ENCODE measurements around the gene HLA-DQB1.

The HLA-DQB1 gene

DNA sequence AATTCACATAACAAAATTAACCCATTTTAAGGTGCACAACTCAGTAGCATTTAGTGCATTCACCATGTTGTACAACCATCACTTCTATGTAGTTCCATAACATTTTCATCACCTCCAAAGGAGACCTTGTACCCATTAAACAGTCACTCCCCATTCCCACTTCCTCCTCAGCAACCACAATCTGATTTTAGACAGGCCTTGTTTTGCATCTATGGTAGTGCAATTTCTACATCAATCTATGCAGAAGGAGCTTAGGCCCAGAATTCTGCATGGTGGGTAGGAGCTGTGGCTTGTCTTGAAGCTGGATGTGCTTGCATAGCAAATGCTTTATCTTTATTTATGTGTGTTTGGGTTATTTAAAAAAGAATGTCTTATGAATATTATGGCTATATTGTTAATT is 42.8 kb downstream of the HLA-DQB1 start:
- no peak for DNase-seq

DNA sequence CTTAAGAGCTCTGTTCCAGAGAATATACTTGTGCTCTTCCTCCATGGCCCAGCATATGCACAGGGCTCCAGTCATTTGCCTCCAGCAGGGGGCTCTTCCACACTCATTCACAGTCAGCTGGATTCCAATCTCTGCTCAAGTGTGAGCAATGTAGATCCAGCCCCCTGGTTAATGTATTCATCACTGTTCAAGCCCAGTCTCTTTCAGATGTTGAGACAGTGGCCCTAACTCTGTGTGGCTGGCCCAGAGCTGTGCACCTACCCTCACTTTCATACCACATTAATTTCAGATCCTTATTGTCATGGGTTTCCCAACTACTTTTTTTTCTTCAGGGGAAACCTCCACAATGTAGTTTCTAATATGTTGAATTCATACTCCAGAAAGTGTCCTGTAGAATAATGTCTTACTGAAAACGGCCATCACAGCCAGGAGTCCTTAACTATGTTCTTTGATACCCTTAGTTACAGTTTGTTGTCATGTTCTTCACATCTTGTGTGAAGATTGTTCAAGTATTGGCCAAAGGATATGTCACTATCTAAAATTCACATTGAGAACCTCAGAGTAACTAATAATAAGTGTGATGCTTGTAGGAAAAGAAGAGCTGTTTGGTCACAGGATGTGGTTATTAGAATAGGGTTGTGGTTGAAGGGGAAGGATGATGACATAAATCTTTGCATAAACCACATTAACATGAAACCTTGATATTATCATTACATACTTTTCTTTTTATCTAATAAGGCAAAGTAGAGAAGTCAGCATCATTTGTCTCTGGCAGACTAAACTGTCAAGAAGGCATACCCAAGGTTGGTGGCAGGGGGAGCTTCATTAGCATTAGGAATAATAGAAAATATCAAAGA is 43.7 kb downstream of the HLA-DQB1 start:
- DNase-seq, result peak; percentile 1

DNA sequence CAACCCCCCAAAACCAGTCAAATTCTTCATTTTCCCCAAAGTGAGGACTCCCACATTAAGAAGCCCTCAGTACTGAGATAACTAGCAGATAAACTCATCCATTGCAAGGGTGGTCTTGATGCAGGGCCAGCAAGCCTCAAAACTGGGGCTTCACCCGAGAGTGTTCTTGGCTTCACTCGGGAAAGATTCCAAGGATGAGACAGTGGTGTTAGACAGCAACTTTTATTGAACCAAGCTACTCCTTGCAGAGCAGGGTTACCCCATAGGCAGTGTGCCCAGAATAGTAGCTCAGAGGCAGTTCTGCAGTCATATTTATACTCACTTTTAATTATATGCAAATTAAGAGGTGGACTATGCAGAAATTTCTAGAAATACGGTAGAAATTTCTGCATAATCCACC is 45.1 kb downstream of the HLA-DQB1 start:
- DNase-seq, result no peak

DNA sequence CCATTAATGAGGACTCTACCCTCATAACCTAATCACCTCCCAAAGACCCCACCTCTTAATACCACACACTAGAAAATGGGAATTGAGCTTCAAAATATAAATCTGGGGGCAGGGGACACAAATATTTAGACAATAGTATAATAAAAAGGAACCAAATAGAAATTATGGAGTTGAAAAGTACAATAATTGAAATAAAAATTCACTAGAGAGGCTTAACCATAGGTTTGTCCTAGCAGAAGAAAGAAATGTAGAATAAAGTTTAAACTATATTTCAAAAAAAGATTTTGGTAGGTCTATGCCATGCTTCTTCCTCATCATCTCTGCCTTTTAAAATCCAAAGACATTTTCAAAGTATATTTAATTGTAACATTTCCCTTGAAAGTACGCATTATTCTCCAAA is 48.7 kb downstream of the HLA-DQB1 start:
- no peak for DNase-seq

DNA sequence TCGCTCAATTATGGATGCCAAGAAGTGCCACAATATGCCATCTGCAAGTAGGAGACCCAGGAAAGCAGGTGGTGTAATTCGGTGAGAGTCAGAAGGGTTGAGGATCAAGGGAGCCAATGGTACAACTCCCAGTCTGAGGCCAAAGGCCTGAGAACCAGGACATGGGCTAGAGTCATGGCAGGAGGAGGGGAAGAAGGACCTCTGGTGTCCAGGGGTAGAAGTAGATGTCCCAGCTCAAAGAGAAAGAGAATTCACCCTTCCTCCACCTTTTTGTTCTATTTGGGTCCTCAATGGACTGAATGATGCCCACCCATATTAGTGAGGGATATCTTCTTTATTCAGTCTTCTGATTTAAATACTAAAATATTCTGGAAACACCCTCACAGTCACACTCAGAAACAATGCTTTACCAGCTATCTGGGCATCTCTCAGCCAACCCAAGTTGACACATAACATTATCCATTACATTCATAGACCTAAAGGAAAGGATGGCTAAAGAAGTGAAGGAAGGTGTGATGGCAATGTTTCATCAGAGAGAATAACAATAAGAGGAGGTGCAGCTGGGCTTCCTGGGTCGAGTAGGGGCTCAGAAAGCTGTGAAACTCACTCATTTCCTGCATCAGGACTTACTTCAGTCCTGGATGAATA is 50.4 kb downstream of the HLA-DQB1 start:
- DNase-seq, result no peak

DNA sequence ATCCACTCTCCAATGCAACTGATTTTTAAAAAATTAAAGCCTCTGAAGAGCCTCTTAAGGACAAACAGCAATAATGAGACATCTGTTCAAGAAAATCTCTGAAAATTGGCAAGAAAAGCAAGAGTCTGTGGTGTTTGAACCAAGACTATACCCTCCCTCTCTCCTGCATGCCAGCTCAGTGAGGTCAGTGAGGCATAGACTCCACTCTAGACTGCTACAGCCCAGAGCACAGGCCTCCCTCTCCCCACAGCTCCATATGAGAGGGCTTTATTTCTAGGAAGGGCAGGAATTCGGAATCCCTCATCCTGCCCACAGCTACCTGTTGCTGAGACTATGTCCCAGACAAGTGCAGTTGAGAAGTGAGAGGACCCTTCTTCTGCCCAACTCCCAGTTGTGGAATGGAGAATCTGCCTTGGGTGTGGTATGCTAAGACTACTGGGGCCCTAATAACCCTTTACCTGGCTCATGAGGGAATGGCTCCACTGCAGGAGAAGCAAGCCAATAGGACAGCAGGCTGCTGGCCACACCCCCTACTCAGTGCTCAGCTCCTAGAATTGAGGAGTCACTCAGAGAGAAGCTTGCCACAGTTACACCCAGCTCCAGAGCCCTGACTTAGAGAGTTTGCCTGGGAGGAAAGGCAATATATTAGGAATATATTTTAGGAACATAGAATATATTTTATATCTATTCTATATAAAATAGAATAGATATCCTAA is 51.9 kb downstream of the HLA-DQB1 start:
- no peak for DNase-seq

DNA sequence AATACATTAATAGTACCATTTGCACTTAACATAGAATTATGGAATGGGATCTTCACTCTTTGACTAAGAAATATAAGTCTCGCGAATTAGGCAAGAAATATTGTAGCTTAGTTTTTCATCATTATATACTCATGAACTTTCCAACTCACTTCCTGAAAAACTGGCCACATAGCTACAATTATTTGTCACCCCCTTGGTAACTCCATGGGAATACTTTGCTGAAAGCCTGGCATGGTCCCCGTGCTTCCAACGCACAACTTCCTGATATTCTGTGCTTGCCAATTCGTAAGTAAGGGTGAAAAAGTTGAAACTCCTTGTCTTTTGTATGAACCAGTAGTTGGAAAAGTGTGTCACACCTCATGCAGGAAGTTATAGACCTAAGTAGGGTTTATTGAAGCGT is 53.0 kb downstream of the HLA-DQB1 start:
- no peak for DNase-seq

DNA sequence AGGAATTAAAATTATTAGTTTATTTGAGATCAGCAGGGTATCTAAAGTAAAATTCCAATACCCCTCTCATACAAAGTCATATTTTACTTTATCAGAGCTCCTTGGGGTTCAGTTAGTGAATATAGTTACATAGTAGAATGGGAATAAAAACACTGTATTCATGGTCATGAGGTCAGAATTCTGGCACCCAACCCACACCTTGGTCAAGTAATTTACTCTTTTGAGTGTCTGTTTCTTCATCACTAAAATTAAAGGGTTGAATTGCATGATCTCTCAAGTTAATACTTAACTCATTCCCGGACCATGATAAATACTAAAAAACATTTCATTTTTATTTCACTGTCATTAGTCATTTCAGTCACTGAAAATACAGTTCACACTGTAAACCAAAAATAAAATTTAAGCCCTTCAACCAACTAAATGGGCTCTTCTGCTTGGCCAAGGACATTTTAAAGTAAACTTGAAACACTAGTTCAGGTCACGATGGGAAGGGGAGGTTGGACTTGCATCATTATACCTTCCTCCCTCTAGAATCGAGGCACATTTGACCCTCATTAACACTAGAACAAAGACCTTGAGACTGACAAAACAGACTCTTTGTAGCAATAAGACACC is 55.7 kb downstream of the HLA-DQB1 start:
- DNase-seq, result no peak

DNA sequence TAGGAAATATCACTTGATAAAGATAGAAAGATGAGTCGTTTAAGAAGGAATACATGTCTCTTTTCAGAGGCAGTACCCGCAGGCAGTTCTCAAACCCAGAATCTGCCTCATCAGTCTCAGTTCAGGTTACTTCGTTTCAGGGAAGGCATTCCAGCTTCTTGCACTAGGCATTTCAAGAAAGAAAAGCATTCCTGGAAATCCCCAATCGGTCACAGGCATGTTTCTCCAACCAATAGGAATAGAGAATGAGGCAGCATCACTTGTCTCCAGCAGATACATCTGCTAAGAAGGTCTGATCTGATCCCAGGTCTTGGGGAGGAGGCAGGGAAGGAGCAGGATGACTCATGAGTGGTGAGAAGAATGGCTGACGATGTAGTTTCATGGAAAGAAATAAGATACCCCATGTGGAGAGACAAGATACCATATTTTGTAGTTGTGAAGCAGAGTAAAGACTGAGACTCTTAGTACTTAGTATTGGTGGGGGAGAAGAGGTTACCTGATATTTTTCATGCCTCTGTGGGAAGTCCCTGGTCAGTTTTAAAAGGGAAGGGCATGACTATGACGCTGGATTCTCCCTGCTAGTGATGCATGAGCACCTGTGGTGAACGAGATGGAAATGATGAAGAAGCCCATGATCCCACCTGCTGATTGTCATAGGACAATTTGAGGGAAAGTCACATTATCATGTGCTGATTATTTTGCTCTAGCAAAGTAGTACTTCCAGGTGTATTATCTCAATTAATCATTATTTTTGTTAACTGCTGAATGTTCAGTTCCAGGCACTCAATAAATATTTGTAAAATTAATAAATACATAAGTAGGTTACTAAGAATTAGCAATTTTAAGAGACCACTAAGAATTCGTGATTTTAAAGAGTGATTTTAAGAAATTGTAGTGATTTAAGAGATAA is 56.5 kb downstream of the HLA-DQB1 start:
- DNase-seq, result peak; percentile 0
